Measurements from ENCODE around the gene AFAP1L1.

- TF ChIP-seq, protein P1, sequence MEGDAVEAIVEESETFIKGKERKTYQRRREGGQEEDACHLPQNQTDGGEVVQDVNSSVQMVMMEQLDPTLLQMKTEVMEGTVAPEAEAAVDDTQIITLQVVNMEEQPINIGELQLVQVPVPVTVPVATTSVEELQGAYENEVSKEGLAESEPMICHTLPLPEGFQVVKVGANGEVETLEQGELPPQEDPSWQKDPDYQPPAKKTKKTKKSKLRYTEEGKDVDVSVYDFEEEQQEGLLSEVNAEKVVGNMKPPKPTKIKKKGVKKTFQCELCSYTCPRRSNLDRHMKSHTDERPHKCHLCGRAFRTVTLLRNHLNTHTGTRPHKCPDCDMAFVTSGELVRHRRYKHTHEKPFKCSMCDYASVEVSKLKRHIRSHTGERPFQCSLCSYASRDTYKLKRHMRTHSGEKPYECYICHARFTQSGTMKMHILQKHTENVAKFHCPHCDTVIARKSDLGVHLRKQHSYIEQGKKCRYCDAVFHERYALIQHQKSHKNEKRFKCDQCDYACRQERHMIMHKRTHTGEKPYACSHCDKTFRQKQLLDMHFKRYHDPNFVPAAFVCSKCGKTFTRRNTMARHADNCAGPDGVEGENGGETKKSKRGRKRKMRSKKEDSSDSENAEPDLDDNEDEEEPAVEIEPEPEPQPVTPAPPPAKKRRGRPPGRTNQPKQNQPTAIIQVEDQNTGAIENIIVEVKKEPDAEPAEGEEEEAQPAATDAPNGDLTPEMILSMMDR (IDR thresholded peaks at IDR 0.05): no peak
- TF ChIP-seq POLR2A (IDR thresholded peaks at IDR 0.05): no peak
These were observed 14.5 kb upstream of the AFAP1L1 start for GRCh38 chr5:149257131-149257530.
